Measurements from ENCODE around the gene ALKBH4.
"Not testable (repeated sequence)": the region's sequence is repeated elsewhere in the genome, so short reads cannot be mapped to it uniquely, and the experiment has no call there.

The ALKBH4 gene

GRCh38 chr7:102454932-102455331 lies 9.7 kb downstream of the ALKBH4 start:
- DNase-seq (ENCODE audit: low read depth), result not testable (repeated sequence)

DNA sequence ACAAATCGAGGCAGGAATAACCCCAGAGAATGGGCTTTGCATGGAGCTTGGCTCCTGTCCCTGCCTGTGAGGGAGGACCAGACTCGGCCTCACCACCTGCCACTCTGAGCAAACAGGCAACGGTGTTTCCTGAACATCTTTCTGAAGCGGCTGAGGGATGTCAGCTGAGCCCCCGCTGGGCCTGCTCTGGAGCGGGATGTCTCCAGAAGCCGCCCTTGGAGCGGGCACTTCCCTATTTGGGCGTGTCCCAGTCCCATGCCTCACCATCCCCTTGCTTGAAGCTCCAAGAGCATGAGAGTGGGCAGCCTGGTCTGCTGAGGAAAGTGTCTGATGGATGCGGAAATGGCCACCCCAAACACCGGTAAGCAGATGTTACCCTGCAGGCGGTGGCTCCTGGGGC lies 10.2 kb downstream of the ALKBH4 start:
- DNase-seq (ENCODE audit: low read depth), result no peak

DNA sequence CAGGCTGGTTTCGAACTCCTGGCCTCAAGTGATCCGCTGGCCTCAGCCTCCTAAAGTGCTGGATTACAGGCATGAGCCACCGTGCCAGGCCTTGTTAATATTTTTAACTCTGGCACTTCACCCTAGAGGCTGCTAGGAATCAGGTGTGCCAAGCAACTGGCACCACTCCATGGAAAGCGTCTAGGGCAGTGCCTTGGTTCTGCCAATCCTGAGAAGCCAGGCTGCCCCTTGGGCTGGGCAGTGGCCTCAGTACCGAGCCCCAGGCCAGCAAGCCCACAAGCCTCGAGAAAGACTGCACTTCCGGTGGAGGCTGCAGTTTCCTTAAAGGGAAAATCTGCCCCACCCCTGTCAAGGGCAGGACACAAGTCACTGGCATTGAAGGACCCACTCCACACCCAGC lies 11.3 kb downstream of the ALKBH4 start:
- no peak for DNase-seq (ENCODE audit: low read depth)

GRCh38 chr7:102452451-102452850 lies 12.2 kb downstream of the ALKBH4 start:
- no peak for DNase-seq (ENCODE audit: low read depth)

DNA sequence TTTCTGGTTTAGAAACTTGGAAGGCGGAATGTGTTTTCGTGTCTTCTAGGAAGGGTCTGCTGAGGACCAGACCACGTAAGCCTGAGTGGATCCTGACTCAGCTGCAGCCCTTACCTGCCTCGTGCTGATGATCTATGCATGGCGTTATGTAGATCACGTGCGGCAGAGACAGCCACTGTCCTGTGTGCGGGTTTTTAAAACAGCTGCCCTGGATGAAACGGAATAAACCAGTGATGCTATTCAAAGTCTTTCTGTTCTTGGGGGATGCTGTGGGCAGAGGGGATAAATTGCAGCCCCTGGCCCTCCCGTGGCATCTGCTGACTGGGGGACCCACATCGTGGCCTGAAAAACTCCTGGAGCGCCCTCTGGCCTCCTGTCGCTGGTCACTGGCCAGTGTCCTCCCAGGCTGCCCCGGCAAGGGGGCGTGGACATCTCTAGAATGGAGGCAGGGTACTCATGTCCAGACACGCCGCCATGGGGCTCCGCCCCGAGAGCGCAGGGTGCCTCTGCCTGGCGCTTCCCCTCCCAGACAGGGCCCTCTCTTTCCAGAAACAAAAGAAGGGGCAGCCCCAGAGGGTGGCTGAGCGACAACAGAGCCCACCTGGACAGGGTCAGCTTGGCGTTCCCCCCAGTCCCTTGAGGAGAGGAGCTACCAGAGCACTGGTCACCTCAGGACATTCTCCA lies 13.2 kb downstream of the ALKBH4 start:
- no peak for DNase-seq (ENCODE audit: low read depth)

DNA sequence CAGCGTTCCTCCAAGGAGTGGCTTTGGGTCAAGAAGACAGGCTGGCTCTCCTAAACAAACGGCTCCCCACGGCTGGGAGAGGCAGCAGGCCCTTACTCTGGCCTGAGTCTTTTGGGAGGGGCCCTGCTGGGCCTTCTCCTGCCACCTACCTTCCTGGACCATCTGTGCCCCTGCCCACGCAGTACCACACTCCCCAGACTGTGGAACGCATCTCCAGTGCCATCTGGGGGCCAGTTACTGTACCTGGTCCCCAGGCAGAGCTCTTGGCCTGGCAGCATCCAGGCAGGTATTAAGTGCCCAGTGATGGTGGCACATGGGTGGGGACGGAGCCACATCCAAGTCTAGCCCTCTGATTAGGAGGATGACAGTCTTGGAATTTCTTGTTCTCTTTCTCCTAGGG lies 14.4 kb downstream of the ALKBH4 start:
- no peak for DNase-seq (ENCODE audit: low read depth)

- DNase-seq (ENCODE audit: low read depth), result no peak
Observed at GRCh38 chr7:102449136-102449535, 15.5 kb downstream of the ALKBH4 start.

- DNase-seq (ENCODE audit: low read depth), result no peak
Observed at GRCh38 chr7:102447311-102447710, 17.4 kb downstream of the ALKBH4 start.

DNA sequence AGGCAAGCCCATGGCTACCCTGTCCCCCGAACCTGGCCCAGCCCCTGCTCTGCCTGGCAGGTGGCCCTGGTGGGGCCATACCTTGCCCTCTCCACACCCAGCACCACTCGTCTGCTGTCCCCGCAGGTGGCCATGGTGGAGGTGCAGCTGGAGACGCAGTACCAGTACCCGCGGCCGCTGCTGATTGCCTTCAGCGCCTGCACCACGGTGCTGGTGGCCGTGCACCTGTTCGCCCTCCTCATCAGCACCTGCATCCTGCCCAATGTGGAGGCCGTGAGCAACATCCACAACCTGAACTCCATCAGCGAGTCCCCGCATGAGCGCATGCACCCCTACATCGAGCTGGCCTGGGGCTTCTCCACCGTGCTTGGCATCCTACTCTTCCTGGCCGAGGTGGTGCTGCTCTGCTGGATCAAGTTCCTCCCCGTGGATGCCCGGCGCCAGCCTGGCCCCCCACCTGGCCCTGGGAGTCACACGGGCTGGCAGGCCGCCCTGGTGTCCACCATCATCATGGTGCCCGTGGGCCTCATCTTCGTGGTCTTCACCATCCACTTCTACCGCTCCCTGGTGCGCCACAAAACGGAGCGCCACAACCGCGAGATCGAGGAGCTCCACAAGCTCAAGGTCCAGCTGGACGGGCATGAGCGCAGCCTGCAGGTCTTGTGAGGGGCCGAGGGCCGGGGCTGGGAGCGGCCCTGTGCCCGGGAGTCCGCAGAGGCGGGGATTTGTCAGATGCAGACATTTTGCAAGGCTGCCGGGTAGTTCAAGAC lies 18.1 kb downstream of the ALKBH4 start:
- DNase-seq (ENCODE audit: low read depth), result no peak

GRCh38 chr7:102445674-102446071 lies 19.0 kb downstream of the ALKBH4 start:
- no peak for DNase-seq (ENCODE audit: low read depth)

DNA sequence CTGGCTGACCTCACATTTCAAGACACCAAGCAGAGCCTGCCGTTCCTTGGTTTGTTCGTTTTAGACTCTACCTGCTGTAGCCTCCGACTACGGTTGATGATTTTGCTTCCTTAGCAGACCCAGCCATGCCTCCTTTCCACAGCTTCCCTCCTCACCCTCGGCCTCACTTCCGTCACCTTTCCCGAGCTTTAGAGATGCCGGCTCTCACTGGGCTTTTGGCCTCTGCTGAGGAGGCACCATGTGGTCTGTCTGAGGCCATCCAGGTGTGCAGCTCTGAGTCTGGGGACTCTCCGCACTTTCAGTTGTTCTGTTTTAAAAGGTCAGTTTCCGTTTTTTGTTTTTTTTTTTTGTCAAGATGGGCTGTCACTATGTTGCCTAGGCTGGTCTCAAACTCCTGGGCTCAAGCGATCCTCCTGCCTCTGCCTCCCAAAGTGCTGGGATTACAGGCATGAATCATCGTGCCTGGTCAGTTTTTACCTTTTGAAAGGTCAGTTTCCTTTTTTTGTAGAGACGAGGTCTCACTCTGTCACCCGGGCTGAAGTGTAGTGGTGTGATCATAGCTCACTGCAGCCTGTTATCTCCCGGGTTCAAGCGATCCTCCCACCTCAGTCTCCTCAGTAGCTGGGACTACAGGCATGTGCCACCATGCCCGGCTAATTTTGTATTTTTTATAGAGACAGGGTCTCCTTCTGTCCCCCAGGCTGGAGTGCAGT lies 19.5 kb downstream of the ALKBH4 start:
- DNase-seq (ENCODE audit: low read depth), result no peak

DNA sequence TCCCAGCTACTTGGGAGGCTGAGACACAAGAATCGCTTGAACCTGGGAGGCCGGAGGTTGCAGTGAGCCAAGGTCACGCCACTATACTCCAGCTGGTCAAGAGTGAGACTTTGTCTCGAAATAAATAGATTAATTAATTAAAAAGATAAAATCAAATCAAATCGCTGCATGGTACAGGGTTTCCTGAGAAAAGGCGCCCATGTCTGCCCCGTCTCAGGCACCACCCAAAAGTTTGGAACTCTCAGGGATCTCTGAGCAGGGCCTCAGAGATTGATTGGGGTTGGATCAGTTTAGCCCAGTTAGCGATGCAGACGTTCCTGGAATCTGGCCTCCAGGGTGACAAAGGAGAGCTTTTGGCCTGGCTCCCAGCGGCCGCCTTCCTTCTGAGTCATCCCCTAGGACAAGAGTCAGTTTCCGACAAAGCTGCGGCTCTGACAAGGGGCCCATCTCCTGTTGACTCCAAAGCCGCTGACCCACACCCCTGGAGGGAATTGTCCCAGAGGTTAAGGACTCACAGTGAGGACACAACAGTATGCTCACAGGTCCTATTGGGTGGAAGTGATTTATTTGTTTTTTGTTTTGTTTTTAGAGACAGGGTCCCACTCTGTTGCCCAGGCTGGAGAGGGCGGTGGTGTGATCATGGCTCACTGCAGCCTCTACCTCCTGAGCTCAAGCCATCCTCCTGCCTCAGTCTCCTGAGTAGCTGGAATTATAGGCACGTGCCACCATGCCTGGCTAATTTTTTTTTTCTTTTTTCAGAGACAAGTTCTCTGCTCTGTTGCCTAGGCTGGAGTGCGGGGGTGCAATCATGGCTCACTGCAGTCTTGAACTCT lies 24.5 kb downstream of the ALKBH4 start:
- no peak for DNase-seq (ENCODE audit: low read depth)

GRCh38 chr7:102436118-102436517 lies 28.5 kb downstream of the ALKBH4 start:
- DNase-seq (ENCODE audit: low read depth), result no peak

DNA sequence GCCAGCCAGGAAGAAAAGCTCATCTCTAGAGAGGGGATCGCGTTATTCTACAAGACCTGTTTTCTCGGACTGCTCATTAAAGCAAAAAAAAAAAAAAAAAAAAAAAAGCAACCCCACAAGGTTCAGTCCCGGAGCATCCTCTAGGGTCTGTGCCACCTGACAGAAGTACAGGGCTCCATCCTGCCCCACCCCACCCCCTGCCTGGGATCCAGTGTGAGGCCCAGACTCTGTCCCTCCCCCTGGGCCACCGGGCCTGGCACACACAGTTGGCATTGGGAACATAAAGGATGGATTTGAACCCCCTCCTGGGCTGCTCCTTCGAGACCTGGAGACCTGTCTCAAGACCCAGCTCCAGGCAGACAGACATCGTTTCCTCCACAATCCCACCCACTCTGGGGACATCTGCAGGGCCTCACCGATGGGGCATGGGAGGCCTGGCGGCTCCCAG lies 30.6 kb downstream of the ALKBH4 start:
- DNase-seq (ENCODE audit: low read depth), result no peak

GRCh38 chr7:102433219-102434038 lies 31.2 kb downstream of the ALKBH4 start, which contains the start of gene ORAI2:
Gene ORAI2, plus strand, starts transcription at chr7:102433575. Its CDS starts 5,382 bp downstream, at chr7:102438957.
- DNase-seq (ENCODE audit: low read depth), result peak; percentile 81

DNA sequence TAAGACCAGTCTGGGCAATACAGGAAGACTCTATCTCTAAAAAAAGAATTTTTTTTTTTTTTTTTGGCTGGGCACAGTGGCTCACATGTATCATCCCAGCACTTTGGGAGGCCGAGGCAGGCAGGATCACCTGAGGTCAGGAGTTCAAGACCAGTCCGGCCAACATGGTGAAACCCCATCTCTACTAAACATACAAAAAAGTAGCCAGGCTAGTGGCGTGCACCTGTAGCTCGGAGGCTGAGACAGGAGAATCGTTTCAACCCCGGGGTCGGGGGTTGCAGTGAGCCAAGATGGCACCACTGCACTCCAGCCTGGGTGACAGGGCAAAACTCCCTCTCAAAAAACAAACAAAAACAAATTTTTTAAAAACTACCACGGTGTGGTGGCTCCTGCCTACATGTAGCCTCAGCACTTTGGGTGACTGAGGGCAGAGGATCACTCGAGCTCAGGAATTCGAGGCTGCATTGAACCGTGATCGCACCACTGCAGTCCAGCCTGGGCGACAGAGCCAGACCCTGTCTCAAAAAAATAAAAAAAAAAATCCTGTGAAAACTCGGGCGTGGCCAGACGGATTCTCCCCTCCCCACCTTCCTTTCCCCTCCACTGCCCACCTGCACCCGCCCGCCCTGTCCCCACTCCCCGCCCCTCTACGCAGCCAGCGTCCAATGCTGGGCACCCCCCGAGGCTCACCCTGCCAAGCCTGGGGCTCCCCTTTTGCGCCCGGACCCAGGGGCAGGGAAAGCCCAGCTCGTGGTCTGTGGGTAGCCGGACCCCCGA lies 32.0 kb downstream of the ALKBH4 start:
- no peak for DNase-seq (ENCODE audit: low read depth)

- peak; percentile 67 for DNase-seq (ENCODE audit: low read depth)
Observed at GRCh38 chr7:102431617-102432298, 32.9 kb downstream of the ALKBH4 start.

GRCh38 chr7:102429141-102429899 lies 35.3 kb downstream of the ALKBH4 start:
- DNase-seq (ENCODE audit: low read depth), result no peak

DNA sequence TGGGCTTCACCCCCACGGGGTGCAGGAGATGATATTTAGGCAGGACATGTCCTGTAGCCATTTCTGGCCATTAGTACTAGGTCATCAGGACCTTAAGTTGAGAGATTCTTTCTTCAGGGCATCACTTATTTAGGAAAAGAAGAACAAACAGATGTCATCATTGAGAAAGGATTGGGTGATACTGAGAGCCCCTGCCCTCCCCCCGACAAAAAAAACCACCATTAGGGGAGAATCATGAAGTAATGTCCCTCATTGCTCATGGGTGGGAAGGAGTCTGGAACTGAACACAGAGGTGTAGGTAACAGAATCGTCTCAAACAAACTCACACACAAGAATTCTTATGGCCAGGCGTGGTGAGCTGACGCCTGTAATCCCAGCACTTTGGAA lies 37.7 kb downstream of the ALKBH4 start:
- DNase-seq (ENCODE audit: low read depth), result no peak
